Activated B cell treated with CpG ODN at 0.5 μM for 24 hours (primary cell): Measurements from ENCODE around the gene RSPH1. TPM values are rescaled to one million over a fixed set of nuclear protein-coding genes. Genes with fewer than 3 reads are reported as not detected.

Experiments
- ATAC-seq: fragments of 200-7000 bp; cut with Tn5 transposase; one replicate; pipeline ENCODE4 v1.10.0; 2021; ENCODE audit warnings: low read depth, mild to moderate bottlenecking, moderate library complexity
- CTCF ChIA-PET: fragments of 350-600 bp; sonication (Branson Sonifier 250); formaldehyde crosslinking; loops from one replicate; lab custom pipeline; 2021; ENCODE audit warnings: antibody characterized with exemption; lab: Charles Lee
- POLR2A ChIA-PET: fragments of 350-600 bp; sonication (Branson Sonifier 250); formaldehyde crosslinking; loops from one replicate; lab custom pipeline; 2021; ENCODE audit warnings: antibody characterized with exemption; lab: Charles Lee
- DNase-seq: peaks from one replicate; pipeline ENCODE4 v3.0.0; 2022
- H3K27ac Mint-ChIP-seq: one replicate; pipeline ENCODE4 v1.8.0; 2020; ENCODE audit warnings: mixed read lengths
- H3K27me3 Mint-ChIP-seq: one replicate; pipeline ENCODE4 v1.8.0; 2021; ENCODE audit warnings: mixed read lengths
- H3K36me3 Mint-ChIP-seq: one replicate; pipeline ENCODE4 v1.8.0; 2021; ENCODE audit warnings: low read depth, mixed read lengths
- H3K4me1 Mint-ChIP-seq: one replicate; pipeline ENCODE4 v1.8.0; 2021; ENCODE audit warnings: mixed read lengths
- H3K4me3 Mint-ChIP-seq: one replicate; pipeline ENCODE4 v1.8.0; 2020; ENCODE audit warnings: mild to moderate bottlenecking, mixed read lengths
- H3K9me3 Mint-ChIP-seq: one replicate; pipeline ENCODE4 v1.8.0; 2020; ENCODE audit warnings: mixed read lengths
- CTCF ChIP-seq: fragments of 200-600 bp; IDR thresholded peaks from one replicate; pipeline ENCODE4 v1.8.0; 2022; ENCODE audit warnings: antibody characterized with exemption, mild to moderate bottlenecking
- intact Hi-C: fragments of 100-400 bp; cut with micrococcal nuclease; formaldehyde crosslinking; loops from one replicate; pipeline ENCODE4 v1.15.1; 2024
- total RNA-seq: library from RNA; stranded (reverse); gene quantifications from 2 replicates; pipeline ENCODE4 v1.2.3, GENCODE V29; 2022

Gene RSPH1
- 0.38 TPM in 1 of 2 replicates, not detected in the other for total RNA-seq

- intact Hi-C loops = loop anchor here (1.0 to 5.0 kb wide), 9 partner anchors 9 to 617 kb away; partner anchors contain the start of genes PKNOX1 and PRDM15
- Mint-ChIP-seq H3K4me1 (peaks cover 13% of the 10 kb centered on the region), H3K36me3 (no peaks in the 10 kb centered on the region), H3K9me3 (no peaks in the 10 kb centered on the region), H3K27me3 (no peaks in the 10 kb centered on the region), H3K27ac (peak within 1 kb of the TSS; percentile 83), H3K4me3 (peak within 1 kb of the TSS; percentile 88)
- no peak for TF ChIP-seq CTCF
- POLR2A ChIA-PET = interaction anchor here (0.5 to 2.1 kb wide), 8 partner anchors 11 to 39 kb away, joined by 3 to 9 read pairs (median 5); partner anchors contain the start of gene SLC37A1
- CTCF ChIA-PET = interaction anchor here (0.9 to 1.4 kb wide), 2 partner anchors 16 to 40 kb away, joined by 3 to 4 read pairs; no protein-coding TSS in a partner anchor
- ATAC-seq = peak; percentile 96
- DNase-seq = peak; percentile 99
Measured at GRCh38 chr21:42496120-42496838, at the start of gene RSPH1. Gene RSPH1 (minus strand): TSS chr21:42496224. CDS start chr21:42496186, 38 bp downstream.

GRCh38 chr21:42545745-42546144 is 49.7 kb upstream of the RSPH1 start:
- H3K9me3 Mint-ChIP-seq = no peaks in the 10 kb centered on the region
- no peak overlapping the region for H3K27ac Mint-ChIP-seq
- ATAC-seq (no peak), DNase-seq (no peak)
- no peak for TF ChIP-seq CTCF
- peaks cover 92% of the 10 kb centered on the region for H3K36me3 Mint-ChIP-seq
- no peaks in the 10 kb centered on the region for H3K27me3 Mint-ChIP-seq
- CTCF ChIA-PET = no interaction called here
- POLR2A ChIA-PET = interaction anchor here (1.5 kb wide), 1 partner anchor 18 kb away, joined by 5 read pairs; no protein-coding TSS in a partner anchor
- peaks cover 3% of the 10 kb centered on the region for H3K4me1 Mint-ChIP-seq
- intact Hi-C loops = no loop called here
- H3K4me3 Mint-ChIP-seq = no peak overlapping the region

GRCh38 chr21:42545317-42545716 is 49.3 kb upstream of the RSPH1 start:
- intact Hi-C loops = no loop called here
- Mint-ChIP-seq H3K36me3 (peaks cover 93% of the 10 kb centered on the region), H3K27ac (no peak overlapping the region), H3K4me3 (no peak overlapping the region), H3K4me1 (peaks cover 3% of the 10 kb centered on the region), H3K9me3 (no peaks in the 10 kb centered on the region), H3K27me3 (no peaks in the 10 kb centered on the region)
- DNase-seq (no peak), ATAC-seq (no peak)
- TF ChIP-seq CTCF = no peak
- CTCF ChIA-PET = no interaction called here
- POLR2A ChIA-PET = interaction anchor here (1.5 kb wide), 1 partner anchor 17 kb away, joined by 5 read pairs; no protein-coding TSS in a partner anchor

- DNase-seq (no peak), ATAC-seq (no peak)
- Mint-ChIP-seq H3K9me3 (no peaks in the 10 kb centered on the region), H3K36me3 (peaks cover 93% of the 10 kb centered on the region), H3K27me3 (no peaks in the 10 kb centered on the region), H3K4me3 (no peak overlapping the region), H3K4me1 (peaks cover 3% of the 10 kb centered on the region), H3K27ac (no peak overlapping the region)
- TF ChIP-seq CTCF = no peak
- ChIA-PET POLR2A (interaction anchor here (1.5 kb wide), 1 partner anchor 16 kb away, joined by 5 read pairs; no protein-coding TSS in a partner anchor), CTCF (no interaction called here)
- intact Hi-C loops = no loop called here
Measured at GRCh38 chr21:42544544-42544943, 48.5 kb upstream of the RSPH1 start.
